Liver (tissue), 9 donors: ENCODE measurements around the gene PPP1R3G. TPM values are rescaled to one million over a fixed set of nuclear protein-coding genes. Genes with fewer than 3 reads are reported as not detected.
A peak's percentile ranks its signal among the peaks of the same experiment; 100 is the strongest.

Experiments used
- DNase-seq: peaks from one replicate; pipeline ENCODE4 v3.0.0-alpha.2; 2017; ENCODE audit warnings: low spot score
- H3K27ac ChIP-seq, 2 donors: one replicate each; pipeline ENCODE4 v1.7.0; 2013; ENCODE audit warnings: inconsistent platforms in 2 of 2, low read length in 2 of 2, control low read depth in 1 of 2, low read depth in 1 of 2, mild to moderate bottlenecking in 1 of 2
- H3K27me3 ChIP-seq, 4 donors: one replicate each; pipeline versions ENCODE4 v1.6.1 to v1.7.0; 2013; ENCODE audit warnings: low read length in 3 of 4, inconsistent platforms in 1 of 4, mild to moderate bottlenecking in 1 of 4, moderate library complexity in 1 of 4; ENCODE audit not compliant: control insufficient read depth in 4 of 4, insufficient read depth in 4 of 4
- H3K36me3 ChIP-seq, 4 donors: one replicate each; pipeline versions ENCODE4 v1.6.1 to v1.7.0; 2013; ENCODE audit warnings: low read length in 3 of 4, mild to moderate bottlenecking in 3 of 4, low read depth in 1 of 4, moderate library complexity in 1 of 4; ENCODE audit not compliant: control insufficient read depth in 4 of 4, insufficient read depth in 3 of 4
- H3K4me1 ChIP-seq, 4 donors: one replicate each; pipeline versions ENCODE4 v1.6.1 to v1.7.0; 2013; ENCODE audit warnings: low read length in 3 of 4, mild to moderate bottlenecking in 3 of 4, moderate library complexity in 1 of 4; ENCODE audit not compliant: control insufficient read depth in 4 of 4, insufficient read depth in 4 of 4
- H3K4me3 ChIP-seq, 3 donors: one replicate each; pipeline versions ENCODE4 v1.6.1 to v1.7.0; 2013; ENCODE audit warnings: low read length in 3 of 3, control low read depth in 1 of 3, low read depth in 1 of 3, mild to moderate bottlenecking in 1 of 3
- H3K9ac ChIP-seq, 2 donors: one replicate each; pipeline ENCODE4 v1.7.0; 2013; ENCODE audit warnings: low read length in 2 of 2, mild to moderate bottlenecking in 2 of 2, moderate library complexity in 2 of 2, control low read depth in 1 of 2, low read depth in 1 of 2
- H3K9me3 ChIP-seq, 4 donors: one replicate each; pipeline versions ENCODE4 v1.6.1 to v1.7.0; 2013; ENCODE audit warnings: low read length in 3 of 4; ENCODE audit not compliant: control insufficient read depth in 4 of 4
- EGR1 ChIP-seq, 2 donors: IDR thresholded peaks; 2 replicates each; pipeline ENCODE4 v1.6.1; 2016 to 2018; ENCODE audit warnings: antibody characterized with exemption in 2 of 2, low read depth in 2 of 2
- FOXA1 ChIP-seq: IDR thresholded peaks from 2 replicates; pipeline ENCODE4 v1.6.1; 2016; ENCODE audit warnings: antibody characterized with exemption
- FOXA2 ChIP-seq: IDR thresholded peaks from 2 replicates; pipeline ENCODE4 v1.6.1; 2016; ENCODE audit warnings: antibody characterized with exemption
- GABPA ChIP-seq, 2 donors: IDR thresholded peaks in 1 of 2; conservative IDR thresholded peaks in 1 of 2; 2 replicates each; pipeline ENCODE4 v1.6.1; 2016; ENCODE audit warnings: antibody characterized with exemption in 2 of 2, mild to moderate bottlenecking in 1 of 2, moderate library complexity in 1 of 2
- HNF4A ChIP-seq, 2 donors: conservative IDR thresholded peaks; 2 replicates each; pipeline ENCODE4 v1.6.1; 2016; ENCODE audit warnings: antibody characterized with exemption in 2 of 2, mild to moderate bottlenecking in 2 of 2
- HNF4G ChIP-seq: IDR thresholded peaks from 2 replicates; pipeline ENCODE4 v1.6.1; 2016; ENCODE audit warnings: antibody characterized with exemption
- JUND ChIP-seq, 2 donors: IDR thresholded peaks; 2 replicates each; pipeline ENCODE4 v1.6.1; 2016; ENCODE audit warnings: antibody characterized with exemption in 2 of 2
- NR2F2 ChIP-seq: IDR thresholded peaks from 2 replicates; pipeline ENCODE4 v1.6.1; 2016; ENCODE audit warnings: antibody characterized with exemption
- RAD21 ChIP-seq, 2 donors: IDR thresholded peaks; 2 replicates each; pipeline ENCODE4 v1.6.1; 2016; ENCODE audit warnings: antibody characterized with exemption in 2 of 2, mild to moderate bottlenecking in 2 of 2
- REST ChIP-seq: IDR thresholded peaks from 2 replicates; pipeline ENCODE4 v1.6.1; 2016; ENCODE audit warnings: antibody characterized with exemption, mild to moderate bottlenecking
- RXRA ChIP-seq, 2 donors: IDR thresholded peaks; 2 replicates each; pipeline ENCODE4 v1.6.1; 2017 to 2018; ENCODE audit warnings: antibody characterized with exemption in 2 of 2, mild to moderate bottlenecking in 1 of 2
- SP1 ChIP-seq: IDR thresholded peaks from 2 replicates; pipeline ENCODE4 v1.6.1; 2018; ENCODE audit warnings: antibody characterized with exemption, mild to moderate bottlenecking
- TAF1 ChIP-seq: conservative IDR thresholded peaks from 2 replicates; pipeline ENCODE4 v1.6.1; 2016; ENCODE audit warnings: antibody characterized with exemption, mild to moderate bottlenecking
- YY1 ChIP-seq: IDR thresholded peaks from 2 replicates; pipeline ENCODE4 v1.6.1; 2016; ENCODE audit warnings: antibody characterized with exemption, mild to moderate bottlenecking
- ZBTB33 ChIP-seq: IDR thresholded peaks from 2 replicates; pipeline ENCODE4 v1.6.1; 2016; ENCODE audit warnings: antibody characterized with exemption
- WGBS: extraction: QIAGEN DNeasy Blood & Tissue Kit; methylation state at CpG from one replicate; pipeline ENCODE4 v1.1.7; 2013; 5-methylcytosine and 5-hydroxymethylcytosine counted together
- polyA plus RNA-seq, 2 donors: library from polyadenylated mRNA; stranded (reverse) in 1 of 2; unstranded in 1 of 2; fragments of 200-250 nt in 1 of 2; fragments of >200 nt in 1 of 2; fragmentation: Nextera tagmentation in 1 of 2; extraction: Ambion mirVana in 1 of 2; gene quantifications; one replicate each; pipeline versions ENCODE4 v1.2.1 to v1.2.3, GENCODE V29; 2013 to 2015
- total RNA-seq, 2 donors: library from RNA; depleted of rRNA; stranded (reverse); fragments of >200 nt; gene quantifications; one replicate each; pipeline ENCODE4 v1.2.3, GENCODE V29; 2014
- TF ChIP-seq, protein P1 (sequence below): IDR thresholded peaks from 2 replicates; pipeline ENCODE4 v1.6.1; 2016; ENCODE audit warnings: antibody characterized with exemption
- TF ChIP-seq, protein P2 (sequence below): IDR thresholded peaks from 2 replicates; pipeline ENCODE4 v1.6.1; 2016; ENCODE audit warnings: antibody characterized with exemption
- TF ChIP-seq, protein P3 (sequence below): fragments of 150-350 bp; IDR thresholded peaks from 2 replicates; pipeline ENCODE4 v1.5.1; 2017; ENCODE audit warnings: improper control_type of control experiment, low read depth, low read length; ENCODE audit not compliant: missing input control
- donor health status: healthy.
- donor health status: healthy.
- donor health status: healthy.
- donor health status: healthy.
- donor health status: healthy.

The PPP1R3G gene
- total and polyA plus RNA-seq, 4 donors: 0.25 to 3.0 (median 0.47) TPM

DNA sequence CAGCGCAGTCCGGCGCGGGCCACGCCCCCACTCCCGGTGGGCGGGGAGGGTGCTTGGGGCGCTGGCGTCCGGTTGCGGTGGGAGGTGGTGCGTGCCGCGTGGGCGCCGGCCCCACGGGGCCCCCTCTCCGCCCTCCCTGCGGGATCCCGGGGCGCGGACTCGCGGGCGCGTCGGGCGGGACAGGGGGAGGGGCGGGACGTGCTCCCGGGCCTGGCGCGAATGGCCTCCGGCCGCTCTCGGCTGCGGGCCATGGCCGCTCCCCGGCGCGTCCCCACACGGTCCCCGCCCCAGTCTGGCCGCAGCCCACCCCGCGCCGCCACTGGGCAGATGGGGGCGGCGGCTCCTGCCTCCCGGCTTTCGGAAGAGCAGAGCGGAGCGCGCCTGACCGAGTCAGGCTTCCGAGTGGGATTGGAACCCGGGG, 771 bp upstream of the PPP1R3G start:
- Histone ChIP-seq H3K4me3 (peak overlapping the region; percentile 56 to 71 (median 69)), H3K9me3 (no peaks in the 10 kb centered on the region), H3K9ac (peak overlapping the region; percentile 41 to 74), H3K27ac (peak overlapping the region; percentile 75 to 90), H3K27me3 (no peaks in the 10 kb centered on the region), H3K36me3 (no peaks in the 10 kb centered on the region), H3K4me1 (peaks cover 0 to 14% (median 13%) of the 10 kb centered on the region in 4 donors)
- WGBS: 2% methylated on average over 57 of the region's 57 CpGs
- TF ChIP-seq YY1 (peak; percentile 42), SP1 (no peak)
- DNase-seq: no peak

DNA sequence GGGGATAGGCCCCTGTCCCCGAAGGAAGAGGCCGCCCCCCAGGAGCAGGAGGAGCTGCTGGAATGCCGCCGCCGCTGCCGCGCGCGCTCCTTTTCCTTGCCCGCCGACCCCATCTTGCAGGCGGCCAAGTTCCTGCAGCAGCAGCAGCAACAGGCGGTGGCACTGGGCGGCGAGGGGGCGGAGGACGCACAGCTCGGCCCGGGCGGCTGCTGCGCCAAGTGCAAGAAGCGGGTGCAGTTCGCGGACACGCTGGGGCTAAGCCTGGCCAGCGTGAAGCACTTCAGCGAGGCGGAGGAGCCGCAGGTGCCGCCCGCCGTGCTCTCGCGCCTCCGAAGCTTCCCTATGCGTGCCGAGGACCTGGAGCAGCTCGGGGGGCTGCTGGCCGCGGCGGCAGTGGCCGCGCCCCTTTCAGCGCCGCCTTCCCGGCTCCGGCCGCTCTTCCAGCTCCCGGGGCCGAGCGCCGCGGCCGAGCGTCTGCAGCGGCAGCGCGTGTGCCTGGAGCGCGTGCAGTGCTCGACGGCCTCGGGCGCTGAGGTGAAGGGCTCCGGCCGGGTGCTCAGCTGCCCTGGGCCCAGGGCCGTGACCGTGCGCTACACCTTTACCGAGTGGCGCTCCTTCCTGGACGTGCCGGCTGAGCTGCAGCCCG, 630 bp downstream of the PPP1R3G start:
- 5% methylated on average over 74 of the region's 74 CpGs for WGBS
- H3K4me3 ChIP-seq: peak overlapping the region; percentile 35 to 71 (median 56)
- peak; percentile 46 for DNase-seq
- no peaks in the 10 kb centered on the region for H3K9me3 ChIP-seq
- H3K9ac ChIP-seq: peak overlapping the region; percentile 21 to 74
- peak overlapping the region; percentile 75 to 90 for H3K27ac ChIP-seq
- H3K27me3 ChIP-seq: no peaks in the 10 kb centered on the region
- no peaks in the 10 kb centered on the region for H3K36me3 ChIP-seq
- peaks cover 0 to 14% (median 13%) of the 10 kb centered on the region in 4 donors for H3K4me1 ChIP-seq
- TF ChIP-seq TAF1 (no peak), GABPA (IDR thresholded peaks at IDR 0.05 in 1 of 2, conservative IDR thresholded peaks at IDR 0.05 in 1 of 2) (no peak), NR2F2 (no peak), FOXA2 (no peak), REST (no peak), ZBTB33 (no peak), RAD21 (IDR thresholded peaks at IDR 0.05) (no peak), HNF4G (no peak), SP1 (no peak), HNF4A (conservative IDR thresholded peaks at IDR 0.05) (no peak), EGR1 (IDR thresholded peaks at IDR 0.05; ENCODE audit: low read depth in 2 of 2) (no peak), YY1 (no peak), JUND (IDR thresholded peaks at IDR 0.05) (no peak), FOXA1 (no peak), RXRA (IDR thresholded peaks at IDR 0.05) (no peak)
- TF ChIP-seq, protein P1, sequence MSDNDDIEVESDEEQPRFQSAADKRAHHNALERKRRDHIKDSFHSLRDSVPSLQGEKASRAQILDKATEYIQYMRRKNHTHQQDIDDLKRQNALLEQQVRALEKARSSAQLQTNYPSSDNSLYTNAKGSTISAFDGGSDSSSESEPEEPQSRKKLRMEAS: no peak
- TF ChIP-seq, protein P2, sequence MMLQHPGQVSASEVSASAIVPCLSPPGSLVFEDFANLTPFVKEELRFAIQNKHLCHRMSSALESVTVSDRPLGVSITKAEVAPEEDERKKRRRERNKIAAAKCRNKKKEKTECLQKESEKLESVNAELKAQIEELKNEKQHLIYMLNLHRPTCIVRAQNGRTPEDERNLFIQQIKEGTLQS: no peak
- TF ChIP-seq, protein P3, sequence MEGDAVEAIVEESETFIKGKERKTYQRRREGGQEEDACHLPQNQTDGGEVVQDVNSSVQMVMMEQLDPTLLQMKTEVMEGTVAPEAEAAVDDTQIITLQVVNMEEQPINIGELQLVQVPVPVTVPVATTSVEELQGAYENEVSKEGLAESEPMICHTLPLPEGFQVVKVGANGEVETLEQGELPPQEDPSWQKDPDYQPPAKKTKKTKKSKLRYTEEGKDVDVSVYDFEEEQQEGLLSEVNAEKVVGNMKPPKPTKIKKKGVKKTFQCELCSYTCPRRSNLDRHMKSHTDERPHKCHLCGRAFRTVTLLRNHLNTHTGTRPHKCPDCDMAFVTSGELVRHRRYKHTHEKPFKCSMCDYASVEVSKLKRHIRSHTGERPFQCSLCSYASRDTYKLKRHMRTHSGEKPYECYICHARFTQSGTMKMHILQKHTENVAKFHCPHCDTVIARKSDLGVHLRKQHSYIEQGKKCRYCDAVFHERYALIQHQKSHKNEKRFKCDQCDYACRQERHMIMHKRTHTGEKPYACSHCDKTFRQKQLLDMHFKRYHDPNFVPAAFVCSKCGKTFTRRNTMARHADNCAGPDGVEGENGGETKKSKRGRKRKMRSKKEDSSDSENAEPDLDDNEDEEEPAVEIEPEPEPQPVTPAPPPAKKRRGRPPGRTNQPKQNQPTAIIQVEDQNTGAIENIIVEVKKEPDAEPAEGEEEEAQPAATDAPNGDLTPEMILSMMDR: no peak
